Measurements from ENCODE around the gene RPS6KA3. TPM values are rescaled to one million over a fixed set of nuclear protein-coding genes. Genes with fewer than 3 reads are reported as not detected.

Gene RPS6KA3
- total RNA-seq, 1 experiment from 2014 or later, result 14.6 TPM

DNA sequence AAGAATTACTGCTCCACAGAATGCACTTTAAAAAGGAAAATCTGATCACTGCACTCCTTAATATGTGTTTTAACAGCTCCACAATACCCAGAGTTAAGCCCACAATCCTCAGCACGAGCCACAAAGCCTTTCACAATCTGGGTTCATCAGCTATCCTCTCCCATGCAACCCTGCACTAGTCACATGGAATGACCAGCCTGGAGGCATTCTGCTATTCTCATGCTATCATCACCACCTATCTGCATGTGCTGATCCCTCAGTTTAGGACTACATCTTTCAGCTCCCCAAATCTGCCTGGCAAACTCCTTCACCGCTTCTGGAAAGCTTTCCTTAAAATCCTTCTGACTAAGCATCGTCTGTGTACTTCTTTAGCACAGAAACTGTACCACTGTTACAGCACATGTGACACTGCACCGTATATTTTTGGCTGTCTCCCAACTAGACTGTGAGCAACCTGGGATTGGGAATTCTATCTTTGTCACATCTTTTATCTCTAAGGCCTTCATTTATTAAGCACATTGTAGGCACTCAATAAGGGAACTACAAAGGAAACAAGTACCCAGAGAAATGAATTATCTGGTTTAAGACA, 106.8 kb downstream of the RPS6KA3 start (continued):
- TF ChIP-seq ZNF532 (CRISPR knock-in tag; IDR thresholded peaks at IDR 0.05; ENCODE audit: borderline replicate concordance), result no peak
- TF ChIP-seq, protein P1, sequence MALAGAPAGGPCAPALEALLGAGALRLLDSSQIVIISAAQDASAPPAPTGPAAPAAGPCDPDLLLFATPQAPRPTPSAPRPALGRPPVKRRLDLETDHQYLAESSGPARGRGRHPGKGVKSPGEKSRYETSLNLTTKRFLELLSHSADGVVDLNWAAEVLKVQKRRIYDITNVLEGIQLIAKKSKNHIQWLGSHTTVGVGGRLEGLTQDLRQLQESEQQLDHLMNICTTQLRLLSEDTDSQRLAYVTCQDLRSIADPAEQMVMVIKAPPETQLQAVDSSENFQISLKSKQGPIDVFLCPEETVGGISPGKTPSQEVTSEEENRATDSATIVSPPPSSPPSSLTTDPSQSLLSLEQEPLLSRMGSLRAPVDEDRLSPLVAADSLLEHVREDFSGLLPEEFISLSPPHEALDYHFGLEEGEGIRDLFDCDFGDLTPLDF (CRISPR knock-in tag; IDR thresholded peaks at IDR 0.05), result no peak

GRCh38 chrX:20151689-20152088, 115.0 kb downstream of the RPS6KA3 start:
- ATAC-seq, result no peak
- DNase-seq (ENCODE audit: low spot score), result no peak
- H3K4me3 Mint-ChIP-seq, result no peak overlapping the region
- H3K4me1 Mint-ChIP-seq, result no peaks in the 10 kb centered on the region
- POLR2A ChIA-PET, result no interaction called here
- H3K27ac Mint-ChIP-seq, result no peak overlapping the region
- CTCF ChIA-PET, result no interaction called here
- H3K27me3 Mint-ChIP-seq (ENCODE audit: low read depth), result no peaks in the 10 kb centered on the region
- H3K9me3 Mint-ChIP-seq, result no peaks in the 10 kb centered on the region
- TF ChIP-seq ESRRA (CRISPR knock-in tag; IDR thresholded peaks at IDR 0.05; ENCODE audit: borderline replicate concordance) (no peak), TCF7 (CRISPR knock-in tag; IDR thresholded peaks at IDR 0.05; ENCODE audit: low read depth) (no peak), OVOL2 (CRISPR knock-in tag; IDR thresholded peaks at IDR 0.05; ENCODE audit: borderline replicate concordance) (no peak), ZNF317 (CRISPR knock-in tag; IDR thresholded peaks at IDR 0.05; ENCODE audit: borderline replicate concordance, low read depth) (no peak), RELA (CRISPR knock-in tag; IDR thresholded peaks at IDR 0.05; ENCODE audit: borderline replicate concordance) (no peak), ZNF532 (CRISPR knock-in tag; IDR thresholded peaks at IDR 0.05; ENCODE audit: borderline replicate concordance) (no peak), ZNF138 (CRISPR knock-in tag; conservative IDR thresholded peaks at IDR 0.05) (no peak)
- TF ChIP-seq, protein P2, sequence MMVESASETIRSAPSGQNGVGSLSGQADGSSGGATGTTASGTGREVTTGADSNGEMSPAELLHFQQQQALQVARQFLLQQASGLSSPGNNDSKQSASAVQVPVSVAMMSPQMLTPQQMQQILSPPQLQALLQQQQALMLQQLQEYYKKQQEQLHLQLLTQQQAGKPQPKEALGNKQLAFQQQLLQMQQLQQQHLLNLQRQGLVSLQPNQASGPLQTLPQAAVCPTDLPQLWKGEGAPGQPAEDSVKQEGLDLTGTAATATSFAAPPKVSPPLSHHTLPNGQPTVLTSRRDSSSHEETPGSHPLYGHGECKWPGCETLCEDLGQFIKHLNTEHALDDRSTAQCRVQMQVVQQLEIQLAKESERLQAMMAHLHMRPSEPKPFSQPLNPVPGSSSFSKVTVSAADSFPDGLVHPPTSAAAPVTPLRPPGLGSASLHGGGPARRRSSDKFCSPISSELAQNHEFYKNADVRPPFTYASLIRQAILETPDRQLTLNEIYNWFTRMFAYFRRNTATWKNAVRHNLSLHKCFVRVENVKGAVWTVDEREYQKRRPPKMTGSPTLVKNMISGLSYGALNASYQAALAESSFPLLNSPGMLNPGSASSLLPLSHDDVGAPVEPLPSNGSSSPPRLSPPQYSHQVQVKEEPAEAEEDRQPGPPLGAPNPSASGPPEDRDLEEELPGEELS (CRISPR knock-in tag; IDR thresholded peaks at IDR 0.05), result no peak
- TF ChIP-seq, protein P3, sequence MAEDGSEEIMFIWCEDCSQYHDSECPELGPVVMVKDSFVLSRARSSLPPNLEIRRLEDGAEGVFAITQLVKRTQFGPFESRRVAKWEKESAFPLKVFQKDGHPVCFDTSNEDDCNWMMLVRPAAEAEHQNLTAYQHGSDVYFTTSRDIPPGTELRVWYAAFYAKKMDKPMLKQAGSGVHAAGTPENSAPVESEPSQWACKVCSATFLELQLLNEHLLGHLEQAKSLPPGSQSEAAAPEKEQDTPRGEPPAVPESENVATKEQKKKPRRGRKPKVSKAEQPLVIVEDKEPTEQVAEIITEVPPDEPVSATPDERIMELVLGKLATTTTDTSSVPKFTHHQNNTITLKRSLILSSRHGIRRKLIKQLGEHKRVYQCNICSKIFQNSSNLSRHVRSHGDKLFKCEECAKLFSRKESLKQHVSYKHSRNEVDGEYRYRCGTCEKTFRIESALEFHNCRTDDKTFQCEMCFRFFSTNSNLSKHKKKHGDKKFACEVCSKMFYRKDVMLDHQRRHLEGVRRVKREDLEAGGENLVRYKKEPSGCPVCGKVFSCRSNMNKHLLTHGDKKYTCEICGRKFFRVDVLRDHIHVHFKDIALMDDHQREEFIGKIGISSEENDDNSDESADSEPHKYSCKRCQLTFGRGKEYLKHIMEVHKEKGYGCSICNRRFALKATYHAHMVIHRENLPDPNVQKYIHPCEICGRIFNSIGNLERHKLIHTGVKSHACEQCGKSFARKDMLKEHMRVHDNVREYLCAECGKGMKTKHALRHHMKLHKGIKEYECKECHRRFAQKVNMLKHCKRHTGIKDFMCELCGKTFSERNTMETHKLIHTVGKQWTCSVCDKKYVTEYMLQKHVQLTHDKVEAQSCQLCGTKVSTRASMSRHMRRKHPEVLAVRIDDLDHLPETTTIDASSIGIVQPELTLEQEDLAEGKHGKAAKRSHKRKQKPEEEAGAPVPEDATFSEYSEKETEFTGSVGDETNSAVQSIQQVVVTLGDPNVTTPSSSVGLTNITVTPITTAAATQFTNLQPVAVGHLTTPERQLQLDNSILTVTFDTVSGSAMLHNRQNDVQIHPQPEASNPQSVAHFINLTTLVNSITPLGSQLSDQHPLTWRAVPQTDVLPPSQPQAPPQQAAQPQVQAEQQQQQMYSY (CRISPR knock-in tag; IDR thresholded peaks at IDR 0.05), result no peak
- TF ChIP-seq, protein P1 (CRISPR knock-in tag; IDR thresholded peaks at IDR 0.05), result no peak
- TF ChIP-seq, protein P4, sequence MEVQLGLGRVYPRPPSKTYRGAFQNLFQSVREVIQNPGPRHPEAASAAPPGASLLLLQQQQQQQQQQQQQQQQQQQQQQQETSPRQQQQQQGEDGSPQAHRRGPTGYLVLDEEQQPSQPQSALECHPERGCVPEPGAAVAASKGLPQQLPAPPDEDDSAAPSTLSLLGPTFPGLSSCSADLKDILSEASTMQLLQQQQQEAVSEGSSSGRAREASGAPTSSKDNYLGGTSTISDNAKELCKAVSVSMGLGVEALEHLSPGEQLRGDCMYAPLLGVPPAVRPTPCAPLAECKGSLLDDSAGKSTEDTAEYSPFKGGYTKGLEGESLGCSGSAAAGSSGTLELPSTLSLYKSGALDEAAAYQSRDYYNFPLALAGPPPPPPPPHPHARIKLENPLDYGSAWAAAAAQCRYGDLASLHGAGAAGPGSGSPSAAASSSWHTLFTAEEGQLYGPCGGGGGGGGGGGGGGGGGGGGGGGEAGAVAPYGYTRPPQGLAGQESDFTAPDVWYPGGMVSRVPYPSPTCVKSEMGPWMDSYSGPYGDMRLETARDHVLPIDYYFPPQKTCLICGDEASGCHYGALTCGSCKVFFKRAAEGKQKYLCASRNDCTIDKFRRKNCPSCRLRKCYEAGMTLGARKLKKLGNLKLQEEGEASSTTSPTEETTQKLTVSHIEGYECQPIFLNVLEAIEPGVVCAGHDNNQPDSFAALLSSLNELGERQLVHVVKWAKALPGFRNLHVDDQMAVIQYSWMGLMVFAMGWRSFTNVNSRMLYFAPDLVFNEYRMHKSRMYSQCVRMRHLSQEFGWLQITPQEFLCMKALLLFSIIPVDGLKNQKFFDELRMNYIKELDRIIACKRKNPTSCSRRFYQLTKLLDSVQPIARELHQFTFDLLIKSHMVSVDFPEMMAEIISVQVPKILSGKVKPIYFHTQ (CRISPR knock-in tag; IDR thresholded peaks at IDR 0.05), result no peak
- TF ChIP-seq, protein P5, sequence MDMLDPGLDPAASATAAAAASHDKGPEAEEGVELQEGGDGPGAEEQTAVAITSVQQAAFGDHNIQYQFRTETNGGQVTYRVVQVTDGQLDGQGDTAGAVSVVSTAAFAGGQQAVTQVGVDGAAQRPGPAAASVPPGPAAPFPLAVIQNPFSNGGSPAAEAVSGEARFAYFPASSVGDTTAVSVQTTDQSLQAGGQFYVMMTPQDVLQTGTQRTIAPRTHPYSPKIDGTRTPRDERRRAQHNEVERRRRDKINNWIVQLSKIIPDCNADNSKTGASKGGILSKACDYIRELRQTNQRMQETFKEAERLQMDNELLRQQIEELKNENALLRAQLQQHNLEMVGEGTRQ (CRISPR knock-in tag; IDR thresholded peaks at IDR 0.05), result no peak
- peaks cover 16% of the 10 kb centered on the region for H3K36me3 Mint-ChIP-seq
